Kidney epithelial cell (primary cell): Measurements from ENCODE around the gene UBXN7. TPM values are rescaled to one million over a fixed set of nuclear protein-coding genes. Genes with fewer than 3 reads are reported as not detected.
"Not testable (repeated sequence)": the region's sequence is repeated elsewhere in the genome, so short reads cannot be mapped to it uniquely, and the experiment has no call there.

Experiments used
- DNase-seq: peaks from one replicate; pipeline ENCODE4 v3.0.0-alpha.2; 2010; ENCODE audit warnings: low read depth
- H3K27me3 ChIP-seq: 2 replicates; pipeline ENCODE4 v1.6.0; 2011; ENCODE audit warnings: low read length; ENCODE audit not compliant: control insufficient read depth, insufficient read depth
- H3K36me3 ChIP-seq: 2 replicates; pipeline ENCODE4 v1.5.1; 2011; ENCODE audit warnings: low read length; ENCODE audit not compliant: control insufficient read depth, insufficient read depth
- H3K4me3 ChIP-seq: 2 replicates; pipeline ENCODE4 v1.5.1; 2011; ENCODE audit warnings: low read depth, mild to moderate bottlenecking, control low read depth, low read length
- CTCF ChIP-seq: IDR thresholded peaks from 2 replicates; pipeline ENCODE4 v1.5.1; 2011; ENCODE audit warnings: mild to moderate bottlenecking, moderate library complexity, low read length, control low read depth, inconsistent platforms; ENCODE audit not compliant: insufficient read depth, poor library complexity, severe bottlenecking
- total RNA-seq: library from RNA; depleted of rRNA; stranded (reverse); fragments of >200 nt; gene quantifications from 2 replicates; pipeline ENCODE4 v1.2.3, GENCODE V29; 2015

The UBXN7 gene
- total RNA-seq, 1 donor from 2014 or later, result 16.4 TPM

DNA sequence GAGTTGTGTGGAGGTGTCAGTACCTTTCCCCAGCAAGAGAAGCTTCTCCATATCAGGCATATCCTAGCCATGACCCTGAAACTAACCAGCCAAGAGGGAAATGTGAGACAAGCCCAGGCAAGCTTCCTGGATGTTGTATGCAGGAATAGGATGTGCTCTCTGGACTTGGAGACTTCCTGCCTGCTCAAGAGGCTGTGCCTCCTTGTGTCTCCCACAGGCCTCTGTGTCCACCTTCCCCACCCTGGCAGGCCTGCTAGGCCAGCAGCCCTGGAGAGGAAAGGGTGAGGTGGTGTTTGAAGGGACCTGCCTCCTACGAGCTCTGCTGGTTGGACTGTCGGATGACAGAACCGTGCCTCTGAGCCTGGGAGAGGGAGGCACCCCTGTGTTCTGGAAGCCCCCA, 112.1 kb downstream of the UBXN7 start:
- H3K36me3 ChIP-seq, result no peaks in the 10 kb centered on the region
- DNase-seq, result no peak
- TF ChIP-seq CTCF, result no peak
- no peak overlapping the region for H3K4me3 ChIP-seq
- H3K27me3 ChIP-seq, result no peaks in the 10 kb centered on the region

DNA sequence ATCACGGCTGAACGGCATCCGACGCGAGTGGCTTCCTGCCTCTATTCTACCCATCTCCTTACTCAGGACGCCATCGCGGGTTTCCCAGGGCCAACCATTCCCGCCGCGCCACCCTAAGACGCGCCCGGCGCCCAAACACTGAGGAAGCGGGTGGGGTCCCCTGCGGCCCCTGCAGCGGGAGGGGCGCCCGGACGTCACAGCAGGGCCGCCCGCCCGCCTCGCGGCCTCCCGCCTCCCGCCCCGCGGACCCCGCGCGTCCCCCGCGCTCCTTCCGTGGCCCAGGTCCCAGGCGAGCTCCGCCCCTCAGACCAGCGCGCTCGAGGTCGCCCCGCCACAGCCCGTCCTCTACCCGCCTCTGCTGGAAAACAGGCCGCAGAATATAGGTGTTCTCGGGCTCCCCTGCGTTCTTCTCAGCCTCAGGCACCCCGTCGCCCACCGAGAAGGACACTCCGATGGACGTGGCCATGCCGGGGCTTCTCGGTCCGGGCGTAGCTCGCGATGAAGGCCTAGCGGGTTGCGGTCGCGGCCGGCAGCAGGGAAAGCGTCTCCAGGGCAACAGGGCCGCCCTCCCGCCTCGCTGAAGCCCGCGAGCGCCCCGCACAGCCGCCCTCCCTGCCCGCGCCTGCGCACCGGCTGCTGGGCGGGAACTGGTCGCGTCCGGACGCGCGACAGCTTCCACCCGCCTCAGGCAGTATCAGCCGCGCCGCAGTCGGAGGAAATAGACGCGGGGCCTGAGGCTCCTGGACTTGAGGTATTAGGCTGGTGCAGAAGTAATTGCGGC, 114.3 kb downstream of the UBXN7 start, which contains the start of gene DYNLT2B:
Gene DYNLT2B, minus strand, starts transcription at position 554 of the 781 bp plus-strand sequence. Its CDS starts 88 bp downstream, at position 466.
- TF ChIP-seq CTCF, result no peak
- Histone ChIP-seq H3K4me3 (peak within 1 kb of the TSS; percentile 79), H3K36me3 (no peaks in the 10 kb centered on the region), H3K27me3 (no peaks in the 10 kb centered on the region)
- DNase-seq, result peak; percentile 57

- not testable (repeated sequence) for H3K36me3 ChIP-seq, H3K27me3 ChIP-seq, DNase-seq
- H3K4me3 ChIP-seq, result peak overlapping the region; percentile 79
Measured at GRCh38 chr3:196316799-196317686, 115.2 kb downstream of the UBXN7 start.

GRCh38 chr3:196315821-196316220, 116.4 kb downstream of the UBXN7 start:
- DNase-seq, result no peak
- Histone ChIP-seq H3K36me3 (no peaks in the 10 kb centered on the region), H3K27me3 (no peaks in the 10 kb centered on the region), H3K4me3 (no peak overlapping the region)
- no peak for TF ChIP-seq CTCF

- Histone ChIP-seq H3K36me3 (no peaks in the 10 kb centered on the region), H3K4me3 (no peak overlapping the region), H3K27me3 (no peaks in the 10 kb centered on the region)
- DNase-seq, result no peak
- no peak for TF ChIP-seq CTCF
Measured at GRCh38 chr3:196314597-196314996, 117.6 kb downstream of the UBXN7 start.

- not testable (repeated sequence) for DNase-seq, H3K4me3 ChIP-seq, H3K27me3 ChIP-seq, H3K36me3 ChIP-seq
Measured at GRCh38 chr3:196314086-196314485, 118.1 kb downstream of the UBXN7 start.

DNA sequence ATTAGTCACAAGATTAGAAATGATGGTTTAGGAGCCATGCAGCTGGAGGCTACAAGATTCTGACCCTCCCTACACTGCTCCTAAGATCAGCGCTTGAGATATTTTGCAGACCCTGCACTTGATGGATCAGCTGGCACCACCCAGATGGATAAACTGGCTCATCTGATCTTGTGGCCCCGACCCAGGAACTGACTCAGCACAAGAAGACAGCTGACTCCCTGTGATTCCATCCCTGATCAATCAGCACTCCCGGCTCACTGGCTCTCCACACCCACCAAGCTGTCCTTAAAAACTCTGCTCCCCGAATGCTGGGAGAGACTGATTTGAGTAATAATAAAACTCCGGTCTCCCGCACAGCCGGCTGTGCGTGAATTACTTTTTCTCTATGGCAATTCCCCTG, 129.3 kb downstream of the UBXN7 start:
- not testable (repeated sequence) for H3K36me3 ChIP-seq, DNase-seq, H3K4me3 ChIP-seq, H3K27me3 ChIP-seq

DNA sequence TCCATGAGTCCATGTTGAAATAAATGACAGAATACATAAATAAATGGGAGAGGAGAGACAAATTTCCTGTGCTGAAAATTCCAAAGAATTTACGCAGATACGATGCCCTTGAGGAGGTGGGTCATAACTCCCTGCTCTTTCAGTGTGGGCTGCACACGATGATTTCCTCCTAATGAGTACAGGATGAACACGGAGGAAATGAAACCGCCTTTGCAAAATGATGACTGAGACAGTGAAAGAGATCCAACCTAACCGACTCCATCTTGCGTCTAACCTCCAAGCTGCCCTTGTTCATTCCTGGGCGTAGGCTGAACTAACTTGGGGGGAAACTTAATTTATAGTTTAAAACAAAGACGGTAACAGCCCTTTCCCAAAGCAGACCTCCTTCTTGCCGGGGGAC, 129.7 kb downstream of the UBXN7 start:
- not testable (repeated sequence) for H3K27me3 ChIP-seq, DNase-seq, H3K36me3 ChIP-seq, H3K4me3 ChIP-seq
